ENCODE data around the gene CES3.

Gene CES3, protein sequence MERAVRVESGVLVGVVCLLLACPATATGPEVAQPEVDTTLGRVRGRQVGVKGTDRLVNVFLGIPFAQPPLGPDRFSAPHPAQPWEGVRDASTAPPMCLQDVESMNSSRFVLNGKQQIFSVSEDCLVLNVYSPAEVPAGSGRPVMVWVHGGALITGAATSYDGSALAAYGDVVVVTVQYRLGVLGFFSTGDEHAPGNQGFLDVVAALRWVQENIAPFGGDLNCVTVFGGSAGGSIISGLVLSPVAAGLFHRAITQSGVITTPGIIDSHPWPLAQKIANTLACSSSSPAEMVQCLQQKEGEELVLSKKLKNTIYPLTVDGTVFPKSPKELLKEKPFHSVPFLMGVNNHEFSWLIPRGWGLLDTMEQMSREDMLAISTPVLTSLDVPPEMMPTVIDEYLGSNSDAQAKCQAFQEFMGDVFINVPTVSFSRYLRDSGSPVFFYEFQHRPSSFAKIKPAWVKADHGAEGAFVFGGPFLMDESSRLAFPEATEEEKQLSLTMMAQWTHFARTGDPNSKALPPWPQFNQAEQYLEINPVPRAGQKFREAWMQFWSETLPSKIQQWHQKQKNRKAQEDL

DNA sequence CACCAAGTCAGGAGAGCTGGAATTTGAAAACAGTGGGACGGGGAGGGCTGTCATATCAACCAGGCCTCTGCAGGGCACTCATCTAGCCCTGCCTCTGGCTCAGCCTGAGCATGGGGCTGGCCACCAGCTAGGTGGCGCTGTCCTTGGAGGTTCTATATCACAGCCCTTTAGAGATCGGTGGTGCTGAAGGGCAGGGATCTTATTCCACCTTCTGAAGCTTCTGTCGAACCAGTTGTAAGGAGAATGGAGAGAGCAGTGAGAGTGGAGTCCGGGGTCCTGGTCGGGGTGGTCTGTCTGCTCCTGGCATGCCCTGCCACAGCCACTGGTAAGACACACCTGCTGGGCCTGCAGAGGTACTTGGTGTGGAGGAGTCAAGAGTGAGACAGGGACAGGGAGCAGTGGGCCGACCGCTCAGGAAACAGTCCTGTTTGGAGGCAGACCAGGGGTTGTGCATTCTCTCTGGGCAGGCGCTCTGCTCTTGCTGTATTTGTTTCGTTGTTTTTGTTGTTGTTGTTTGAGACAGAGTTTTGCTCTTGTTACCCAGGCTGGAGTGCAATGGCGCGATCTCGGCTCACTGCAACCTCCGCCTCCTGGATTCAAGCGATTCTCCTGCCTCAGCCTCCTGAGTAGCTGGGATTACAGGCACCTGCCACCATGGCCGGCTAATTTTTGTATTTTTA is at the start of gene CES3:
Gene CES3, plus strand, starts transcription at position 202 of the 680 bp plus-strand sequence. Its CDS starts 42 bp downstream, at position 244.
- no peak within 1 kb of the TSS for H3K27ac ChIP-seq (ENCODE audit: low read depth, low read length)
- peak within 1 kb of the TSS; percentile 49 for H3K4me3 ChIP-seq (ENCODE audit: low read depth, low read length)

DNA sequence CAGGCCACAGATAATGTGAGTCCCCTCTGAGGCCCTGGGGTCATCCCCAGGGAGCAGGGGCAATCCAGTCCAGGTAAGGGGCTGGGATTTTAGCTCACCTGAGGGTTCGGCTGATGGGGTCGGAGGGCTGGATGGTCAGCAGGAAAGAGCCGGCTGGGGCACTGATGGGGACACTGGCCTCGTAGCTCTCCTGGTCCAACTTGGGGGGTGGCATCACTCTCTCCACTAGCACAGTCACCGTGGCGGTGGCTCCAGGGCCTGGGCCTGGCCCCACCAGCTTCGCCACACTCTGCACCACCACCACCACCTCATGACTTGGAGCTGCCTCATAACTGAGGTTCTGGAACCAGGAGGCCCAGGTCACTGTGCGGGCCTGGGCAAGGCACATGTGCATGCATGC is 49.3 kb upstream of the CES3 start:
- no peaks in the 10 kb centered on the region for H3K36me3 ChIP-seq (ENCODE audit: control insufficient read depth, insufficient read depth, low read length)
- peaks cover 31% of the 10 kb centered on the region for H3K27me3 ChIP-seq (ENCODE audit: control insufficient read depth, insufficient read depth, low read length)
- H3K9ac ChIP-seq (ENCODE audit: low read length): no peak overlapping the region
- no peak overlapping the region for H3K27ac ChIP-seq (ENCODE audit: low read depth, low read length)
- H3K4me3 ChIP-seq (ENCODE audit: low read depth, low read length): no peak overlapping the region
- no peaks in the 10 kb centered on the region for H3K9me3 ChIP-seq (ENCODE audit: control insufficient read depth, insufficient read depth, low read depth, low read length)
- H3K4me1 ChIP-seq (ENCODE audit: control insufficient read depth, insufficient read depth, low read length): no peaks in the 10 kb centered on the region

More for the DNA sequence above, at the start of gene CES3:
- Histone ChIP-seq H3K36me3 (ENCODE audit: control insufficient read depth, insufficient read depth, low read length) (no peaks in the 10 kb centered on the region), H3K9ac (ENCODE audit: low read length) (no peak within 1 kb of the TSS), H3K4me1 (ENCODE audit: control insufficient read depth, insufficient read depth, low read length) (peaks cover 3% of the 10 kb centered on the region; the same call in 1 of the 2 replicates), H3K27me3 (ENCODE audit: control insufficient read depth, insufficient read depth, low read length) (no peaks in the 10 kb centered on the region; the same call in 1 of the 2 replicates), H3K9me3 (ENCODE audit: control insufficient read depth, insufficient read depth, low read depth, low read length) (no peaks in the 10 kb centered on the region)

DNA sequence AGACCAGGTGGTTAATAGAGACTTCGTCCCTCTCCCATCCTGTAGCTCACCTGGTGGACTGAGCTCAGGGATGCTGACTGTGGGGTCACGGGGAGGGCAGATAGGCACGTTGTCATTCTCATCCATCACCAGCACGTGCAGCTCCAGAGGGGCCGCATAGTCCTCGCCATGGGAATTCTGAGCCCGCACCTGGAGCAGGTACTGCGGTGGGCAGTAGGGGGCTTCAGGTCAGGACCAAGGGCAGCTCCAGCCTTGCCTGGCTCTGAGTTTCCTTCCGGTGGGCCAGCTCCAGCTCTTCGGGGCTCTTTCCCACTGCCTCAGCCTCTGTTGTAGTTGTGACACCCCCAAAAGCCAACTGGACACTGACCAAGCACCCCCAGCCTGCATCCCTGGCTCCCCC is 48.0 kb upstream of the CES3 start:
- Histone ChIP-seq H3K4me3 (ENCODE audit: low read depth, low read length) (no peak overlapping the region), H3K27me3 (ENCODE audit: control insufficient read depth, insufficient read depth, low read length) (peaks cover 26% of the 10 kb centered on the region), H3K9ac (ENCODE audit: low read length) (no peak overlapping the region), H3K27ac (ENCODE audit: low read depth, low read length) (no peak overlapping the region), H3K36me3 (ENCODE audit: control insufficient read depth, insufficient read depth, low read length) (no peaks in the 10 kb centered on the region), H3K9me3 (ENCODE audit: control insufficient read depth, insufficient read depth, low read depth, low read length) (no peaks in the 10 kb centered on the region), H3K4me1 (ENCODE audit: control insufficient read depth, insufficient read depth, low read length) (no peaks in the 10 kb centered on the region)

DNA sequence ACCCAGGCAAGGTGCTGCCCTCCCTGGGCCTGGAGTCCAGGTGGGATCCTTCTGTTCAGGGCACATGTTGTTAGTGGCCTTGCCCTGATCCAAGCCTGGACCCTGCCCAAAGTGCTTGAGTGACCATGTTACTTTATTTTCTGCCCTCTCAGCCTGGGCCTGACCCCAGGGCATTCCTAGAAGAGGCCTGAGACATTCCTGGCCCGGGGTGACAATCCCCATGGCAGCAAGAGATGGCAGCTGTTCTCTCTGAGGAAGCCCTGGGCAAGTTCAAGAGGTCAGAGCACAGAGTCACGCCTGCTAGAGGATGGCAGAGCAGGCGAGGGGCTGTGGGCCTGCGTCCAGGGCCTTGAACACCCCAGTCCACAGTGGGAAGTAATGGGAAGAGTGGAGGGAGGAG is 47.4 kb upstream of the CES3 start:
- H3K27ac ChIP-seq (ENCODE audit: low read depth, low read length): no peak overlapping the region
- H3K4me3 ChIP-seq (ENCODE audit: low read depth, low read length): no peak overlapping the region
- no peak overlapping the region for H3K9ac ChIP-seq (ENCODE audit: low read length)
- H3K9me3 ChIP-seq (ENCODE audit: control insufficient read depth, insufficient read depth, low read depth, low read length): no peaks in the 10 kb centered on the region
- no peaks in the 10 kb centered on the region for H3K4me1 ChIP-seq (ENCODE audit: control insufficient read depth, insufficient read depth, low read length)
- no peaks in the 10 kb centered on the region for H3K36me3 ChIP-seq (ENCODE audit: control insufficient read depth, insufficient read depth, low read length)
- peaks cover 25% of the 10 kb centered on the region for H3K27me3 ChIP-seq (ENCODE audit: control insufficient read depth, insufficient read depth, low read length)

DNA sequence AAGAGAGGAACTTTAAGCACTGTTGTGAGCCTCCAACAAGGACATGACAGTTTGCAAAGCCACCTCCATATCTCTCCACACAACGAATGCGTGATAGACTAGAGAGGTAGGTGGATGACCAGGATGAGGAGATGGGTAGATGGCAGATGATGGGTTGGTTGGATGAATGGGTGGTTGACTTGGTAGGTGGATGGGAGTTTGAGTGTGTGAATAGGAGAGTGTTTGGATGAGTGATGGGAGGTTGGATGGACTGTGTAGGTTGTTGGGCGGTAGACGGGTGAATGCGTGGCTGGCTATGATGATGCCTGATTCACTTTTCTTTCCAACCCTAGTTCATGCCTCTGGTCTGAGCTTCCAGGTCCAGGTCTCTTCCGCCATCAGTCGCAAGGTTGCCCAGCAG is 46.5 kb upstream of the CES3 start:
- Histone ChIP-seq H3K4me1 (ENCODE audit: control insufficient read depth, insufficient read depth, low read length) (no peaks in the 10 kb centered on the region), H3K9me3 (ENCODE audit: control insufficient read depth, insufficient read depth, low read depth, low read length) (no peaks in the 10 kb centered on the region), H3K27me3 (ENCODE audit: control insufficient read depth, insufficient read depth, low read length) (peaks cover 28% of the 10 kb centered on the region), H3K4me3 (ENCODE audit: low read depth, low read length) (no peak overlapping the region), H3K36me3 (ENCODE audit: control insufficient read depth, insufficient read depth, low read length) (no peaks in the 10 kb centered on the region), H3K9ac (ENCODE audit: low read length) (no peak overlapping the region), H3K27ac (ENCODE audit: low read depth, low read length) (no peak overlapping the region)

DNA sequence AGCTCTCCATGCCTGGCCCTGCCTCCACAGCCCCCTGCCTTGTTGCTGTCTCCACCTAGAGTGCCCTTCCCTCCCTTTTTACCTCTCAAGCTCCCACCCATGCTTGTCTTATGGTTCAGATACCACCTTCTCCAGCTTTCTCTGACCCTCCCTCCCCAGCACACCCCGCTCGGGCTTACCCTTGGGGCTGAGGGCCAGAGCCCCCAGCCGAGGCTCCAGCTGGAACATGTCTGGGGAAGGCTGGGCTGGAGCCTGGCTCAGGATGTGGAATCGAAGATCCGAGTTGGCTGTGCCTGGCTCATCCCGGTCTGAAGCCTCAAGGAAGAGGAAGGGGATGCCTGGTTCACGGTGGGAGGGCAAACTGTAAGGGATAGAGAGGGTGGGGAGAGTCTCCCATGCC is 46.0 kb upstream of the CES3 start:
- peaks cover 32% of the 10 kb centered on the region for H3K27me3 ChIP-seq (ENCODE audit: control insufficient read depth, insufficient read depth, low read length)
- no peaks in the 10 kb centered on the region for H3K36me3 ChIP-seq (ENCODE audit: control insufficient read depth, insufficient read depth, low read length)
- H3K4me1 ChIP-seq (ENCODE audit: control insufficient read depth, insufficient read depth, low read length): no peaks in the 10 kb centered on the region
- H3K4me3 ChIP-seq (ENCODE audit: low read depth, low read length): no peak overlapping the region
- no peak overlapping the region for H3K27ac ChIP-seq (ENCODE audit: low read depth, low read length)
- H3K9ac ChIP-seq (ENCODE audit: low read length): no peak overlapping the region
- H3K9me3 ChIP-seq (ENCODE audit: control insufficient read depth, insufficient read depth, low read depth, low read length): no peaks in the 10 kb centered on the region

DNA sequence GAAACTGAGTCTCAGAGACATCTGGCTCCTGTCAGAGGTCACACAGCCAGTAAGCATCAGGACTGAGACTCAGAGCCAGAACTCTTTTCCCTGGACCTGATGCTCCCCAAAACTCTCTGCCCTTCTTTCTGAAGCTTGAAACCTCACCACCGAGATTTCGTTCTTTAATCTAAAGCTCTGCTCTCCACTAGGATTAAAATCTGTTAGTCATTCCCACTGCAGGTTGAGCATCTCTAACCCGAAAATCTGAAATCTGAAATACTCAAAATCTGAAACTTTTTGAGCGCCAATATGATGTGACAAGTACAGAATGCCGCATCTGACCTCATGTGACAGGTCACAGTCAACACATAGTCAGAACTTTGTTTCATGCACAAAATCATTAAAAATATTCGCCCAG is 44.5 kb upstream of the CES3 start:
- H3K4me3 ChIP-seq (ENCODE audit: low read depth, low read length): no peak overlapping the region
- no peaks in the 10 kb centered on the region for H3K4me1 ChIP-seq (ENCODE audit: control insufficient read depth, insufficient read depth, low read length)
- H3K27me3 ChIP-seq (ENCODE audit: control insufficient read depth, insufficient read depth, low read length): peaks cover 43% of the 10 kb centered on the region
- no peaks in the 10 kb centered on the region for H3K36me3 ChIP-seq (ENCODE audit: control insufficient read depth, insufficient read depth, low read length)
- no peak overlapping the region for H3K27ac ChIP-seq (ENCODE audit: low read depth, low read length)
- no peaks in the 10 kb centered on the region for H3K9me3 ChIP-seq (ENCODE audit: control insufficient read depth, insufficient read depth, low read depth, low read length)
- no peak overlapping the region for H3K9ac ChIP-seq (ENCODE audit: low read length)

DNA sequence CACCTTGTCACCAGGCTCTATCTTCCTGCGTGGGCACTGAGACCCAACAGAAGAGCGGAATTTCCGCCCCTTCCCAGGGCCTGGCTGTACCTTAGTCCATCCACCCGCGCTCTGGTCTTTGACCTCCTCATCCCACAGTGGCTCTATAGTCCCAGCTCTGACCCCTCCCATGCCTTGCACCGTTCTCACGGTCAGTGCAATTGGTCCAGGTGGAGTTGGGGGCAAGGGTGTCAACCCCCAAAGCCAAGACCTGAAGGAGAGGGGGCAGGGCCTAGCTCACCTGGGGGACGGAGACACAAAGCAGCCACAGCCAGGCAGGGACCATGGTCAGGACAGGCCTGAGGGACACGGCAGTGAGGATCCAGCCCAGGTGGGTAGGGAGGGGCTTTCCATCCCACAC is 43.3 kb upstream of the CES3 start:
- H3K27ac ChIP-seq (ENCODE audit: low read depth, low read length): no peak overlapping the region
- H3K4me1 ChIP-seq (ENCODE audit: control insufficient read depth, insufficient read depth, low read length): no peaks in the 10 kb centered on the region
- H3K4me3 ChIP-seq (ENCODE audit: low read depth, low read length): no peak overlapping the region
- no peak overlapping the region for H3K9ac ChIP-seq (ENCODE audit: low read length)
- H3K36me3 ChIP-seq (ENCODE audit: control insufficient read depth, insufficient read depth, low read length): no peaks in the 10 kb centered on the region
- peaks cover 50% of the 10 kb centered on the region for H3K27me3 ChIP-seq (ENCODE audit: control insufficient read depth, insufficient read depth, low read length)
- no peaks in the 10 kb centered on the region for H3K9me3 ChIP-seq (ENCODE audit: control insufficient read depth, insufficient read depth, low read depth, low read length)

DNA sequence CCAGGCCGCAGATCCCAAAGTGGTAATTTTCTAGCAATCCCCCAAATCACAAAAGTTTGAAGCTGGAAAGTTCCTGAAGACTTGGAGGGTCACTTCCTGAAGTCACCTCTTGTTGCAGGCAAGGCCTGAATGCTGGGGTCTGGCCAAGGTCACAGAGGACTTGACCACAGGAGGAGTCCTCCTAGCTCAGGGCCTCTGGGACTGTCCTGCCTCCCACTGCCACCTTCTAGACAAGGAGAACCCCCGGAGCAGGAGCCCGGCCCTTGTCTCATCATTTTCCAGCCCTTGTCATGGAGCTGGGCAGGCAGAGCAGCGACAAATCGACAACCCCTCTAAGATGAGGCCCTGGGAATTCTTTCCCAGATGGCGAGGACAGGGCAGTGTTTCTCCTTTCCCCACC is 42.7 kb upstream of the CES3 start:
- Histone ChIP-seq H3K9ac (ENCODE audit: low read length) (no peak overlapping the region), H3K4me1 (ENCODE audit: control insufficient read depth, insufficient read depth, low read length) (no peaks in the 10 kb centered on the region), H3K36me3 (ENCODE audit: control insufficient read depth, insufficient read depth, low read length) (no peaks in the 10 kb centered on the region), H3K4me3 (ENCODE audit: low read depth, low read length) (no peak overlapping the region), H3K27ac (ENCODE audit: low read depth, low read length) (no peak overlapping the region), H3K27me3 (ENCODE audit: control insufficient read depth, insufficient read depth, low read length) (peaks cover 56% of the 10 kb centered on the region), H3K9me3 (ENCODE audit: control insufficient read depth, insufficient read depth, low read depth, low read length) (no peaks in the 10 kb centered on the region)

DNA sequence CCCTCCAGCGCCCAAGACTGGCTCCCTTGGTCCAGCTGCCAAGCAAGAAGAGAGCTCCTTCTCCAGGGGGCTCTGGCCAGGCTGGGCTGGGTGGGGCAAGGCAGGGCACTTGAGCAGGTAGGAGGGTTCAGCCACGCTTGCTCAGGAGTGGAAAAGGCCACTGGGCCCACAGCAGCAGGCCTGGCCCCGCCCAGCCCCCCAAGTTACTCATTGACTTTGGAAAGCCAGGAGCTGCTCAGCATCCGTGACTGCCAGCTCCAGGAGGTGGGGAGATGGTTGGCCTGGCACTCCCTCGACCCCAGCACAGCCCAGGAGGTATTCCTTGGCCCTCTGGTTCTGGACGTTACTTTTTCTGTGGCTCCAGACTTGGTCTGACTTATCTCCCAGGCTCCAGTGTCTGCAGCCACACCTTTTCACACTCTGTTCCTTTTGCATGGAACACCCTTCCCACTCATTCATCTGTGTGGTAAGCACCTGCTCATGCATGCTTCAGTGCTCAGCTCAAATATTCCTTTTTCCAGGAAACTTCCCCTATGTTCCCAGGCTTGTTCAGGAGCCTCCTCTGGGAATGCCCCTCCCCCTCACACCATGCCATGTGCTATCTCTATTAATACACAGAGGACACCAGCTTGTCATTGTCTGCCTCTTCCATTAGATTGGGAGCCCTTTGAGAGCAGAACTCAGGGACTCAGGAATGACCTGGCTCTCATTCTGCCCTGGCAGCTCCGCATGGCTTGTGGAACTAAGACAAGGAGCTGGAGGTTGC is 42.1 kb upstream of the CES3 start, which contains the start of gene CDH16:
Gene CDH16, minus strand, starts transcription at position 83 of the 766 bp plus-strand sequence. CDS start 820 bp downstream, outside the sequence.
- no peaks in the 10 kb centered on the region for H3K36me3 ChIP-seq (ENCODE audit: control insufficient read depth, insufficient read depth, low read length)
- no peak within 1 kb of the TSS for H3K4me3 ChIP-seq (ENCODE audit: low read depth, low read length)
- no peak within 1 kb of the TSS for H3K27ac ChIP-seq (ENCODE audit: low read depth, low read length)
- H3K4me1 ChIP-seq (ENCODE audit: control insufficient read depth, insufficient read depth, low read length): no peaks in the 10 kb centered on the region
- H3K9me3 ChIP-seq (ENCODE audit: control insufficient read depth, insufficient read depth, low read depth, low read length): no peaks in the 10 kb centered on the region
- H3K9ac ChIP-seq (ENCODE audit: low read length): no peak within 1 kb of the TSS
- H3K27me3 ChIP-seq (ENCODE audit: control insufficient read depth, insufficient read depth, low read length): peaks cover 62% of the 10 kb centered on the region

All from HUES6 (cell line).